Middle frontal gyrus (tissue), 1 donor: Measurements from ENCODE around the gene ARHGEF28.

Experiments
- DNase-seq: peaks from one replicate; pipeline ENCODE4 v3.0.0-alpha.2; 2015; ENCODE audit warnings: low spot score; ENCODE audit errors: extremely low spot score

ARHGEF28 gene

GRCh38 chr5:73776405-73776804 is 150.4 kb downstream of the ARHGEF28 start:
- DNase-seq = no peak

DNA sequence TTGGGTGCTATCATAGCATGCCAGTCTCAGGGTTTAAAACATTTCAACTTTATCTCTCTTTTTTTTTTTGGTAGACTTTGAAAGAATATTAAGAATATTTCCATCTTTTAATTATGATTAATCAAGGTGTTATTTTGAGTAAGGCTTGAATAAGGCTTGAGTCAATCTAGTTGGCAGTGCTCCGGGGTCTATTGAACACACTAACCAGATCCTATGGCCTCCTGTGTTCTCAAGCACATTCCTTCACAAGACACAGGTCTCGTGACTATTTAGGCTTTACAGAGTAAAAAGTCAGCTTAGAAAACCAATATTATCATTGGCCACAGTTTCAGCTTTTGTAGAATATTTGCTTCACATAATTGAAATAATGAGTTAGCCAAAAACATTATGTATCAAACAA is 151.2 kb downstream of the ARHGEF28 start:
- DNase-seq = no peak

GRCh38 chr5:73780302-73781080 is 154.5 kb downstream of the ARHGEF28 start:
- no peak for DNase-seq

DNA sequence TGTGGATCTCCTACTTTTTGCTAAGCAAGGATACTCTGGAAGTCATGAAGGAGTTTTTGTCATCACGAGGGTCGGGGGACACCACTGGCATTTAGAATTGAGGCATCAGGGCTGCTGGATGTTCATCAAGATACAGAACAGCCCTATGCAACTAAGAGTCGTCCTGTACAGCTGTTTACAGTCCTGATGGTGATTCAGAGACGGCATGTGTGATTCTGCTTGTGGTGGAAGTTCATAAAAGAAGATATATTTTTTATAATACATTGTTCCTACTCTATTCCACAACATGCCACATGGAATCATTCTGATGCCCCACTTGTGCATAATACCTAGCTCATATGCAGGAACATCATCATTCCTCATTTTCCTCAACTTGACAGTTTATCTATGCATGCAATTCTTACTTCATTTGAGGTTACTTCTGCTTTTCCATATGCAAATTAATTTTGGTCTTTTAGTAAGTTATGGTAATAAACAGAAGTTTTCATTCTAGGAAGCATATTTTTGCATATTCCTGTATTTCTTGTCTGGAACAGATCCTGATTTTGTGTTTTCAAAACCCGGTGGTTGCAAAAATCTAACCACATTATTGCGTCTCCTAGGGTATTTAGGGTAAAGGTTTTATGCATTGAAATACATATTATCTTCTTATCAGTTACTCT is 155.2 kb downstream of the ARHGEF28 start:
- DNase-seq = no peak

DNA sequence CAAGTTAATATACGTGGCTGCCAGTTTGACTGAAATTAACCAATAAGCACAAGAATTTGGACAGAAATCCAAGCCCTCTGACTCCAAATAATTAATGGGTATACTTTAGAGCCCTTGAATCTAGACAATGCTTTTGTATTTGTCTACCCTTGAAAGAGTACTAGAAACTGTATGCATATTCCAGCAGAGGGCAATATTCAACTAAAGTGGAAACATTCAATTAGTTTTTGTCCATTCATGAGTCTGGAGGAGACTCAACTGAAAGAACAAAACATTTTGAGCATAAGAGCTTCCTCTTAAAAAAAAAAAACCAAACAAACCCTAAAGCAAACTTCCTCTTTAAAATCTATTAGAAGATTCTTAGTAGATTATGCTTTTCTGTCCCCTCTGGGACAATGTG is 157.8 kb downstream of the ARHGEF28 start:
- DNase-seq = no peak

GRCh38 chr5:73786043-73786831 is 160.2 kb downstream of the ARHGEF28 start:
- no peak for DNase-seq

- no peak for DNase-seq
Measured at GRCh38 chr5:73789851-73790281, 163.9 kb downstream of the ARHGEF28 start.

DNA sequence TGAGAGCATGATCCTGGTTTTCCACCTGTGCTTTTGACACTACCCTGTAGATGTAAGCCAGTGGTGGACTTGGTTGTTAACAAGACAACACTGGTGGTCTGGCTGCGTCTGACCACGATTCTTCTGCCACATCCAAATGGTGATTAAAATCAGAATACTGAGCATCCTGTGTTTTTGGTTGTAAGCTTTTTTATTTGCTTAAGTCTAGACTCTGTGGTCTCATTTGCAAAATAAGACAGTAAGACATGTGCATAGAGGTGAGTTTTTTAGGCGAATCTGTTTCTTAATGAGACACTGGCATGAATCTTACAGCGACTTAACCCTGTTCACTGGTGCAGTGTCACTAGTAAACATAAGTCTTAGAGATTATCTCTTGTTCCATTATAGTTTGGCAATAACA is 165.4 kb downstream of the ARHGEF28 start:
- DNase-seq = no peak

DNA sequence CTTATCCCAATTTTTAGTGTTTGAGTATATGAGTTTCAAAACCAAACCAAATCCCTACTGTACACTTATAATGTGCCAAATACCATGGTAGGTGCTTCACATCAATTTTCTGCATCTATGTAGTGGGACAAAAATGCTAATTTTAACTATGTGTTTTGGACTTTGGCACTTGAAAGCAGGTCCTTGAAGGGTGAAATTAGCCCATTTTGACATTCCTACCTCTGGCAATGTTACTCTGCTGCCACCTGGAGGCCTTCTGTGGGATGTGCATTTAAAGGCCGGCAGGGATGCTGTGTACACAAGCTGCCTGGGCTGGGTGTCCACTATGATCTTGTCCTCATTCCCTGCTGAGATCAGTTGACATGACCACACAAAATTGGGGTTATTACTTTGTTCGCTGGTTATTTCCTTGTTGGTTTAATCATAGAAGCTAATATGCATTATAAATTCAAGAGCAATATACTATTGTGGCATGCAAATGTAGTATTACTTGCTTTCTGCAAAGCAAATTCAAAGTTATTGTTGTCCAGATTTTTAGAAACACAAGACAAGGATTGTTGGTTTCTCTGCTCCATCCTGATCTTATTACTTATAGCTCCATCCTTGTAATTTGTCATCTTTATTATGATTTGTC is 166.8 kb downstream of the ARHGEF28 start:
- DNase-seq = peak; percentile 56

DNA sequence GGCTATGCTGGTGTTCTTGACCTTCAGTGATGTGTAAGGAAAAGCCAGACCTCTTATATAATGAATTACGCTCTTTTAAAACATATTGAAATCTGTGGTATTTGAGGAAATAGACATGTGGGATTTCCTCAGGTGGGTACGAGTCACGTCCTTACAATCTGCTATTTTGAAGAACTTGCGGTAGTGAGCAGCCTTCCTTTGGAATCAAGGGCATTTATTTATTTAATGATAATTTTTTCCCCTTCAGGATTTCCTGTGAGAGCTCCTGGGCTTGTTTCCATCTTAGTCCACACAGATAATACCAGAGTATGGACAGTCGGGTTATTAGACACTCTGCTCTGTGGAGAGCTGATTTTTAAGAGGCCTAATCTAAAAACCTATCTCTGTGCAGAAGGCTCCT is 167.9 kb downstream of the ARHGEF28 start:
- no peak for DNase-seq

DNA sequence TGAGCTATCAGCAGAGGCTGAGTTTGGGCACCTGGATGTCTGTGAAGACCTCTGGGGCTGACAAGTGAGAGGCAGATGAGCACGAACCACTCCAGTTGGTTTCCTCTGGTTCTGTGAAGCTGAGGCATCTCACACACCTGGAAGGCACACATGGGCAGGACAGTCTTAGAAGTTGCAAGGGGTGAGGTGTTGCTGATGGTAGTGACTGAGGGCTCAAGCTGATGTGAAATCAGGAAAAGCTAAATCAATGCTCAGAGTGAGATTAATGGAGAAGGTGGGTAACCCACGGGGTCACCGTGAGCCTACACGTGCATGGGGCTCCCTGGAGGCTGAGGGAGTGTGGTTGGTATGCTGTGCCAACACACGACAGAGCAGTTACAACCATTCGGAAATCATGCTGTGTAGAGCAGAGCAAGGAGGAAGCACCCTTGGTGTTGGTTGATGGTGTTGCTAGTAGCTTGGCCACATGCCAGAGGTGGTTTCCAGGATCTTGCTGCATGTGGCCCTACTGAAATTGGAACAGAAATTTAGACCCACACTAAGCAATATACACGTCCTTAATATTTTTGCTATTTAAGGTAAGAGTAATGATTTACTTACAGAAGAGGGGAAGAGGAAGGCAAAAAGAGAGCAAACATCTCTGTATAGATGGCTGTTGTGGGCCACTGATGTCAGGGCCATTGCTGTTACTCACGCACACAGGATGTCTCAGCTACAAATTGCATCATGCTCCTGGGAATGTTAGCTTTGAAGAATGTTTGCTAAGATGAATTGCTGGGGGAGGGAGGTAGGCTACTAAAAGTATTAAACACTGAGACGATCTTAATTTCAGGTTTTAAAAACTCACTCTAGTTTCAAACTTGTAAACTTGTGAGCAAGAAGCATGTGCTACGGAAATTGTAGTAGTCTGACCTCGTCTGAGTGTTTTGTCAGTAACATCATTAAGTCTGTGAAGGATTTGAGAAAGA is 170.5 kb downstream of the ARHGEF28 start:
- DNase-seq = no peak

- no peak for DNase-seq
Measured at GRCh38 chr5:73797132-73797510, 171.1 kb downstream of the ARHGEF28 start.

DNA sequence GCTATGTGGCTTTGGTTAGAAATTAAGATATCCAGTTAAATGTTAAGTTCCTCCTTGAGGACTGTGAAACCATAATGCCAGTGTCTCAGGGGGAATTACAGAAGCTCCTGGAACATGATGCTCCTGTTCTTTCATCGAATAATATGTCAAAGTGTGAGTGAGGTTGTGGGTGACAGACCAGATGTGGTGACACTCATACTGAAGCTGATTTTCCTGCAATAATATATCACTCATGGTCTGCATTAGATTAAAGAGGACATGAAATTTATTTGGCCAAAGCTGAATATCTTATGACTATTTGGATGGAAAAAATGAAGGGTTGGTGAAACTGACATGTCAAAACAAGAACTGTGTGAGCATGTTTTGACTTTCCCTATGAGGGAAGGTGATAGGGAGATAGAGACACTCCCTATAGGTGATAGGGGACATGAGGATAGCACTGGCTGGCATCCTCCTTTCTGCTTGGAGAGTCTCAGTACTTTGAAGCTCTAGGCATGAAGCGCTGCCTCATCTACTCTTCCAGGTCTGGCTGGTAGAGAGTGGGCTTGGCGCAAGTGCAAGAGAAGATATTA is 173.5 kb downstream of the ARHGEF28 start:
- no peak for DNase-seq

- DNase-seq = no peak
Measured at GRCh38 chr5:73801686-73802085, 175.7 kb downstream of the ARHGEF28 start.

GRCh38 chr5:73805449-73805848 is 179.5 kb downstream of the ARHGEF28 start:
- no peak for DNase-seq

DNA sequence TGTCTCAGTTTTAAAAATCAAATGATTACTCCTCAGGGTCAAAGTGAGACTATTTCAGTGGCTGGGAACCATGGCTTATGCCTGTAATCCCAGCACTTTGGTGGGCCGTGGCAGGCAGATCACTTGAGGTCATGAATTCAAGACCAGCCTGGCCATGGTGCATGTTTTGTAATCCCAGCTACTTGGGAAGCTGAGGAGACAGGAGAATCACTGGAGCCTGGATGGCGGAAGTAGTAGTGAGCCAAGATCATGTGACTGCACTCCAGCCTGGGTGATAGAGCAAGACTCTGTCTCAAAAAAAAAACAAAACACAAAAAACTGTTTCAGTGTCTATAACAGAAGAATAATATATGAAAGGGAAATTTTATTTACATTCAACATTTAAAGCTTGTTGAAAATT is 182.9 kb downstream of the ARHGEF28 start:
- no peak for DNase-seq

DNA sequence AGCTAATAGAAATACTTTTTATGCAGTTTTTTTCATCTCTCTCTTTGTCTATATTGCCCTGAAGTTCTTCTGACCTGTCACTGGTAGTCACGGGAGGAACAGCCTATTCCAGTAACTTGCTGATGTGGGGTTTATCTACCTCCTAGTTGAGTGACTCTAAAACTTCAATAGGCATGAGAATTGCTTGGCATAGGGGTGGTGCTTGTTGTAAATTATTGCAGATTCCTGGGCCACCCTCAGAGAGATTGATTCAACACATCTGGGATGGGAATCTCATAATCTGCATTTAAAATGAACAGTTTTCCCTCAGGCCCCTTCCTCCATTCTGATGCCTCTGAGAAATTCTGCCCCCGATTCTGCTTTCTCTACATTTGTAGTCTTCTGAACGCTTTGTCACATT is 184.4 kb downstream of the ARHGEF28 start:
- DNase-seq = no peak

- DNase-seq = no peak
Measured at GRCh38 chr5:73812457-73812856, 186.5 kb downstream of the ARHGEF28 start.

- no peak for DNase-seq
Measured at GRCh38 chr5:73812962-73813588, 187.1 kb downstream of the ARHGEF28 start.
